ENCODE results near the gene SIVA1.

Gene SIVA1

DNA sequence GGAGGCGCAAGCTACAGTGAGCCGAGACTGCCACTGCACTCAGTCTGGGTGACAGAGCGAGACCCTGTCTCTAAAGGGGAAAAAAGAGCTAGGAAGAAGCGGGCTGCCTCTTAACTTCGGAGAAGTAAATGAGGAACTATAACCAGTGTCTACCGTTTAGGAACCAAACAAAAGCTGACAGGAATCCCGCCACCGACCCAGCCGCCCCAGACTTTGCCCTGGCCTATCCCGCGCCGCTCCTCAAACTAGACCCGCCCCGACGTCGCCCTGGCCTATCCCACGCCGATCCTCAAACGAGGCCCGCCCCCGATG is 568 bp upstream of the SIVA1 start:
- peak; percentile 94 for ATAC-seq
- no peak for TF ChIP-seq ZNF8 (CRISPR knock-in tag; IDR thresholded peaks at IDR 0.05)
- TF ChIP-seq BACH2 (CRISPR knock-in tag; IDR thresholded peaks at IDR 0.05; ENCODE audit: borderline replicate concordance): no peak
- TF ChIP-seq GLIS3 (CRISPR knock-in tag; IDR thresholded peaks at IDR 0.05): no peak
- no peak for TF ChIP-seq ZFP30 (CRISPR knock-in tag; IDR thresholded peaks at IDR 0.05)
- TF ChIP-seq, protein P1, sequence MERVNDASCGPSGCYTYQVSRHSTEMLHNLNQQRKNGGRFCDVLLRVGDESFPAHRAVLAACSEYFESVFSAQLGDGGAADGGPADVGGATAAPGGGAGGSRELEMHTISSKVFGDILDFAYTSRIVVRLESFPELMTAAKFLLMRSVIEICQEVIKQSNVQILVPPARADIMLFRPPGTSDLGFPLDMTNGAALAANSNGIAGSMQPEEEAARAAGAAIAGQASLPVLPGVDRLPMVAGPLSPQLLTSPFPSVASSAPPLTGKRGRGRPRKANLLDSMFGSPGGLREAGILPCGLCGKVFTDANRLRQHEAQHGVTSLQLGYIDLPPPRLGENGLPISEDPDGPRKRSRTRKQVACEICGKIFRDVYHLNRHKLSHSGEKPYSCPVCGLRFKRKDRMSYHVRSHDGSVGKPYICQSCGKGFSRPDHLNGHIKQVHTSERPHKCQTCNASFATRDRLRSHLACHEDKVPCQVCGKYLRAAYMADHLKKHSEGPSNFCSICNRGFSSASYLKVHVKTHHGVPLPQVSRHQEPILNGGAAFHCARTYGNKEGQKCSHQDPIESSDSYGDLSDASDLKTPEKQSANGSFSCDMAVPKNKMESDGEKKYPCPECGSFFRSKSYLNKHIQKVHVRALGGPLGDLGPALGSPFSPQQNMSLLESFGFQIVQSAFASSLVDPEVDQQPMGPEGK (CRISPR knock-in tag; IDR thresholded peaks at IDR 0.05; ENCODE audit: borderline replicate concordance): no peak
- TF ChIP-seq PPARA (CRISPR knock-in tag; IDR thresholded peaks at IDR 0.05; ENCODE audit: borderline replicate concordance): no peak
- no peak for TF ChIP-seq RARB (CRISPR knock-in tag; IDR thresholded peaks at IDR 0.05)

DNA sequence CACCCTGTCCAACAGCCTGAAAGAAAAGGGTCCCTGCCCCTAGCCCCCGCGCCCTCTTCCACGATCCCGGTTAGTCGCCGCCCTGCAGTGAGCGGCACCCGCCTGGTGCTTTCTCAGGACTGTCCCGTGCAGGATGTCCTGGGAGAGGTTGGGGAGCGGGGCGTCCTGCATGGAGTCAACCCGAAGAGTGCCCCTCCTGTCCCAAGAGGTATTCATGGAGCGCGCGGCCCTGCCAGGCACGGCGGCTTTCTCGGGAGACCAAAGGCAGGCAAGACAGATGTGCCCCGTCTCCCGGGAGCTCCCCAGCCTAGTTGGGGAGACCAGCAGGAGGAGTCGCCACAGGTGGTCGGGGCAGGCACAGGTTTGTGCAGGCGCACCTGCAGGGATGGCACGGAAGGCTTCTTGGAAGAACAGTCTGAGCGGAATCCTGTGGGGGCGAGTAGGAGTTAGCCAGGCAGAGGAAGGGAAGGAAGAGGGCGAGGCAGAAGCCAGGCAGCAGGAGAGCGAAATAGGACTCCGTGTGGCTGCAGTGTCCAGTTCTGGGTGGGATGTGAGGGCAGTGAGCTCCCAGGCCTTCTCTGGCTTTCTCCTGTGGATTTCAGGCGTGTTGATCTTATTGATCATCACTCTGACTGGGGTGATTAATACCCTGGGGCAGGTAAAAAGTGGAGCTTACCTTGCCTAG is 723 bp downstream of the SIVA1 start:
- no peak for TF ChIP-seq ZNF8 (CRISPR knock-in tag; IDR thresholded peaks at IDR 0.05)
- no peak for TF ChIP-seq SNAI2 (CRISPR knock-in tag; IDR thresholded peaks at IDR 0.05)
- TF ChIP-seq ZNF70 (CRISPR knock-in tag; IDR thresholded peaks at IDR 0.05): no peak
- TF ChIP-seq, protein P2, sequence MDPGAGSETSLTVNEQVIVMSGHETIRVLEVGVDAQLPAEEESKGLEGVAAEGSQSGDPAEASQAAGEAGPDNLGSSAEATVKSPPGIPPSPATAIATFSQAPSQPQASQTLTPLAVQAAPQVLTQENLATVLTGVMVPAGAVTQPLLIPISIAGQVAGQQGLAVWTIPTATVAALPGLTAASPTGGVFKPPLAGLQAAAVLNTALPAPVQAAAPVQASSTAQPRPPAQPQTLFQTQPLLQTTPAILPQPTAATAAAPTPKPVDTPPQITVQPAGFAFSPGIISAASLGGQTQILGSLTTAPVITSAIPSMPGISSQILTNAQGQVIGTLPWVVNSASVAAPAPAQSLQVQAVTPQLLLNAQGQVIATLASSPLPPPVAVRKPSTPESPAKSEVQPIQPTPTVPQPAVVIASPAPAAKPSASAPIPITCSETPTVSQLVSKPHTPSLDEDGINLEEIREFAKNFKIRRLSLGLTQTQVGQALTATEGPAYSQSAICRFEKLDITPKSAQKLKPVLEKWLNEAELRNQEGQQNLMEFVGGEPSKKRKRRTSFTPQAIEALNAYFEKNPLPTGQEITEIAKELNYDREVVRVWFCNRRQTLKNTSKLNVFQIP (CRISPR knock-in tag; IDR thresholded peaks at IDR 0.05; ENCODE audit: borderline replicate concordance, low read depth): no peak
- TF ChIP-seq ZFP30 (CRISPR knock-in tag; IDR thresholded peaks at IDR 0.05): no peak
- TF ChIP-seq TCF4 (CRISPR knock-in tag; IDR thresholded peaks at IDR 0.05; ENCODE audit: borderline replicate concordance): no peak
- peak; percentile 3 for ATAC-seq

DNA sequence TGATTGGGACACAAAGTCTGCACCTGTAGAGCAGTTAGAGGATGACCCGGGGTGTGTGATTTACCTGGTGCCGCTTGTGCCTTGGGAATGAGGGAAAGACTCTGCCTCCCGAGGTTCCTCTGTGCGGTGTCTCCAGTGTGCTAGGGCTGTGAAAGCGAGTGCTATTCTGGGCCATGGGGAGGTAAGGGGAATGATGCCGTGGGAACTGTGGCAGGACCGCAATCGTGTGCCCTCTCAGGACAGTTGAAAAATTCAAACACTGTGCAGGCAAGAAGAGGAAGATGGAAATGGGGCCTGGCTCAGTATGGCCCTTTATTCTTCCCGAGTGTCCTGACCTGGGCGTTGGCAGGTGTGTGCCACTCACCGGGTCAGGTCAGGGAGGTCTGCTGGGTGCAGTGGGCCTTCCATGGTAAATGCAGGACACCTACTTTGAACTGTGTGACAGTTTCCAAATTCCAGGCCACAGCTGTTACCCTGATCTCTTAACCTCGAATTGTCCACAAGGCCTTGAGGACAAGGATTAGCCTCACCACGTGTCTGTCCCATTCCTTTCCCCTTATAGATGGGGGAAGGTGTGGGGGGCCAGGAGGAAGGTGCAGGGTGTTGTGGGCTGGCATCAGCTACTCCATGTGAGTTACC is 1.4 kb downstream of the SIVA1 start:
- TF ChIP-seq TOX (CRISPR knock-in tag; IDR thresholded peaks at IDR 0.05; ENCODE audit: borderline replicate concordance) (no peak), TCF4 (CRISPR knock-in tag; IDR thresholded peaks at IDR 0.05; ENCODE audit: borderline replicate concordance) (no peak), ESRRG (CRISPR knock-in tag; IDR thresholded peaks at IDR 0.05) (no peak), ZNF70 (CRISPR knock-in tag; IDR thresholded peaks at IDR 0.05) (no peak), PPARA (CRISPR knock-in tag; IDR thresholded peaks at IDR 0.05; ENCODE audit: borderline replicate concordance) (no peak), ZFP30 (CRISPR knock-in tag; IDR thresholded peaks at IDR 0.05) (no peak), ISL1 (CRISPR knock-in tag; IDR thresholded peaks at IDR 0.05) (no peak)
- ATAC-seq: no peak

DNA sequence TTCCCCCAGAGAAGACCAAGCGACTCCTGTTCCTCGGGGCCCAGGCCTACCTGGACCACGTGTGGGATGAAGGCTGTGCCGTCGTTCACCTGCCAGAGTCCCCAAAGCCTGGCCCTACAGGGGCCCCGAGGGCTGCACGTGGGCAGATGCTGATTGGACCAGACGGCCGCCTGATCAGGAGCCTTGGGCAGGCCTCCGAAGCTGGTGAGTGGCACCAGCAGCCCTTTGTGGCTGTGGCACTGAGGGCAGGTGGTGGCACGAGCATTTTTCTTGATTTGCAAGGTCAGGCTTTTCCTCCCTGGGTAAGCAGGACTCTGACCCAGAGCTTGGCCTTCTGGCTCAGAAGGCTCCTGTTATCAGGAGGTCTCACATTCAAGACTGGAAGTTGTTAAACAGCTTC is 2.7 kb downstream of the SIVA1 start:
- no peak for ATAC-seq

More for the DNA sequence above, 2.7 kb downstream of the SIVA1 start:
- no peak for TF ChIP-seq GLIS3 (CRISPR knock-in tag; IDR thresholded peaks at IDR 0.05)
- TF ChIP-seq, protein P3, sequence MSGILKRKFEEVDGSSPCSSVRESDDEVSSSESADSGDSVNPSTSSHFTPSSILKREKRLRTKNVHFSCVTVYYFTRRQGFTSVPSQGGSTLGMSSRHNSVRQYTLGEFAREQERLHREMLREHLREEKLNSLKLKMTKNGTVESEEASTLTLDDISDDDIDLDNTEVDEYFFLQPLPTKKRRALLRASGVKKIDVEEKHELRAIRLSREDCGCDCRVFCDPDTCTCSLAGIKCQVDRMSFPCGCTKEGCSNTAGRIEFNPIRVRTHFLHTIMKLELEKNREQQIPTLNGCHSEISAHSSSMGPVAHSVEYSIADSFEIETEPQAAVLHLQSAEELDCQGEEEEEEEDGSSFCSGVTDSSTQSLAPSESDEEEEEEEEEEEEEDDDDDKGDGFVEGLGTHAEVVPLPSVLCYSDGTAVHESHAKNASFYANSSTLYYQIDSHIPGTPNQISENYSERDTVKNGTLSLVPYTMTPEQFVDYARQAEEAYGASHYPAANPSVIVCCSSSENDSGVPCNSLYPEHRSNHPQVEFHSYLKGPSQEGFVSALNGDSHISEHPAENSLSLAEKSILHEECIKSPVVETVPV (CRISPR knock-in tag; IDR thresholded peaks at IDR 0.05): no peak
- TF ChIP-seq ZNF70 (CRISPR knock-in tag; IDR thresholded peaks at IDR 0.05): no peak
- no peak for TF ChIP-seq BACH2 (CRISPR knock-in tag; IDR thresholded peaks at IDR 0.05; ENCODE audit: borderline replicate concordance)
- no peak for TF ChIP-seq ZC3H10 (CRISPR knock-in tag; IDR thresholded peaks at IDR 0.05)
- no peak for TF ChIP-seq SNAI2 (CRISPR knock-in tag; IDR thresholded peaks at IDR 0.05)
- TF ChIP-seq, protein P2 (CRISPR knock-in tag; IDR thresholded peaks at IDR 0.05; ENCODE audit: borderline replicate concordance, low read depth): no peak
- no peak for TF ChIP-seq TCF4 (CRISPR knock-in tag; IDR thresholded peaks at IDR 0.05; ENCODE audit: borderline replicate concordance)
- TF ChIP-seq ESRRG (CRISPR knock-in tag; IDR thresholded peaks at IDR 0.05): no peak
- no peak for TF ChIP-seq CSDC2 (CRISPR knock-in tag; IDR thresholded peaks at IDR 0.05)
- no peak for TF ChIP-seq OSR1 (CRISPR knock-in tag; IDR thresholded peaks at IDR 0.05)
- TF ChIP-seq RARB (CRISPR knock-in tag; IDR thresholded peaks at IDR 0.05): no peak

Measured in SK-N-SH treated with all-trans-retinoic acid at 6 μM for 48 hours (cell line).